ENCODE data around the gene FBXO8.
"Not testable (repeated sequence)": the region's sequence is repeated elsewhere in the genome, so short reads cannot be mapped to it uniquely, and the experiment has no call there.

FBXO8 gene

GRCh38 chr4:174282836-174283506 is 496 bp downstream of the FBXO8 start:
- DNase-seq: peak; percentile 59

GRCh38 chr4:174281901-174282300 is 1.6 kb downstream of the FBXO8 start:
- DNase-seq: no peak

- no peak for DNase-seq
These were observed 2.2 kb downstream of the FBXO8 start for GRCh38 chr4:174281182-174281737.

- DNase-seq: no peak
These were observed 3.9 kb downstream of the FBXO8 start for GRCh38 chr4:174279433-174280155.

- no peak for DNase-seq
These were observed 5.0 kb downstream of the FBXO8 start for GRCh38 chr4:174278467-174278866.

- no peak for DNase-seq
These were observed 6.0 kb downstream of the FBXO8 start for GRCh38 chr4:174277433-174277832.

GRCh38 chr4:174275101-174275500 is 8.4 kb downstream of the FBXO8 start:
- no peak for DNase-seq

- DNase-seq: no peak
These were observed 9.0 kb downstream of the FBXO8 start for GRCh38 chr4:174274436-174274835.

GRCh38 chr4:174273930-174274329 is 9.5 kb downstream of the FBXO8 start:
- DNase-seq: no peak

- no peak for DNase-seq
These were observed 17.1 kb downstream of the FBXO8 start for GRCh38 chr4:174266416-174266815.

GRCh38 chr4:174265916-174266315 is 17.6 kb downstream of the FBXO8 start:
- DNase-seq: no peak

- no peak for DNase-seq
These were observed 20.1 kb downstream of the FBXO8 start for GRCh38 chr4:174263445-174263736.

GRCh38 chr4:174262624-174263444 is 20.6 kb downstream of the FBXO8 start:
- no peak for DNase-seq

GRCh38 chr4:174261432-174261831 is 22.0 kb downstream of the FBXO8 start:
- DNase-seq: not testable (repeated sequence)

- DNase-seq: no peak
These were observed 23.4 kb downstream of the FBXO8 start for GRCh38 chr4:174260099-174260498.

GRCh38 chr4:174259580-174259979 is 23.9 kb downstream of the FBXO8 start:
- no peak for DNase-seq

- no peak for DNase-seq
These were observed 27.2 kb downstream of the FBXO8 start for GRCh38 chr4:174256277-174256713.

- peak; percentile 19 for DNase-seq
These were observed 27.7 kb downstream of the FBXO8 start for GRCh38 chr4:174255786-174256185.

GRCh38 chr4:174255374-174255773 is 28.1 kb downstream of the FBXO8 start:
- no peak for DNase-seq

- no peak for DNase-seq
These were observed 28.9 kb downstream of the FBXO8 start for GRCh38 chr4:174254613-174255012.

GRCh38 chr4:174252412-174252811 is 31.1 kb downstream of the FBXO8 start:
- no peak for DNase-seq

- DNase-seq: no peak
These were observed 35.1 kb downstream of the FBXO8 start for GRCh38 chr4:174248407-174248806.

- DNase-seq: no peak
These were observed 37.8 kb downstream of the FBXO8 start for GRCh38 chr4:174245714-174246113.

- no peak for DNase-seq
These were observed 39.0 kb downstream of the FBXO8 start for GRCh38 chr4:174244441-174244840.

Measured in SHP77 treated with DMSO at 0.1 percent for 48 hours (cell line).